HG03432 (cell line): ENCODE results near the gene PHKG2.
"Not testable (repeated sequence)": the region's sequence is repeated elsewhere in the genome, so short reads cannot be mapped to it uniquely, and the experiment has no call there.

Experiments used
- ATAC-seq: cut with Tn5 transposase; IDR thresholded peaks from one replicate; pipeline ENCODE4 v1.9.1; 2021; ENCODE audit warnings: mild to moderate bottlenecking, moderate library complexity; ENCODE audit not compliant: unreplicated experiment

Gene PHKG2

DNA sequence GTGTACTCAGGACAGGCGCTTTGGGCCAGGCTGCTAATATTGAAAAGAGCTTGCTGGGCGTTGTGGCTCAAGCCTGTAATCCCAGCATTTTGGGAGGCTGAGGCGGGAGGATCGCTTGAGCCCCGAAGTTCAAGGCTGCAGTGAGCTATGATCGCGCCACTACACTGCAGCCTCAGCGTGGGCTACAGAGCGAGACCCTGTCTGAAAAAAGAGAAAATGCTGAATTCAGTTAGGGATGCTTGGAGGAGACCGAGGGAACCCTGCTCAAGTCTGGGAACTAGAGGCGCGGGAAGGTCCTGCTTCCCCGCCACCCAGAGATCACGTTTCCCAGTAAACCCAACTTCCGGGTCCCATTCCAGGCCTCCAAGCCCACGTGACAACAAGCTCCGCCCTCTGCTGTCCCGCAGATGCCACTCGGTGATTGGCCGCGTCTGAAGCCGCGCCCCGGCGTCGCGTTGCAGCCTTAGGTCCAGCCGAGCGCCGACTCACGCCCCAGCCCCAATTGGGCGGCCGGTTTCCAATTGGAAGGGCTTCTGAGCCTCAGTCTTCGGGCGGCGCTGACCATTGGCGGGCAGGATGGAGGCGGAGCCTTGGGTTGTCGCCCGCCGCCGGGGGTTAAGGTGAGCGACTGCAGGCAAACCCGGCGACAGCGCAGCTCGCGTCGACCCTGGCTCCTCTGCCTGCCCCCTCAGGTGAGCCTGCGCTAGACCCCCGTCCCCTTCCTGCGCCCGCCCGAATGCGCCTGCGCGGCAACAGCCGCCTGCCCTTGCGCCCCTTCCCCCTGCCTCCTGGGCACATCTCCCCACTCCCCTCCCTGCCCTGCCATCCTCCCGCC, at the start of gene PHKG2:
Gene PHKG2, plus strand, starts transcription at position 627 of the 835 bp plus-strand sequence. CDS start 396 bp downstream, outside the sequence.
- ATAC-seq = peak; percentile 98

DNA sequence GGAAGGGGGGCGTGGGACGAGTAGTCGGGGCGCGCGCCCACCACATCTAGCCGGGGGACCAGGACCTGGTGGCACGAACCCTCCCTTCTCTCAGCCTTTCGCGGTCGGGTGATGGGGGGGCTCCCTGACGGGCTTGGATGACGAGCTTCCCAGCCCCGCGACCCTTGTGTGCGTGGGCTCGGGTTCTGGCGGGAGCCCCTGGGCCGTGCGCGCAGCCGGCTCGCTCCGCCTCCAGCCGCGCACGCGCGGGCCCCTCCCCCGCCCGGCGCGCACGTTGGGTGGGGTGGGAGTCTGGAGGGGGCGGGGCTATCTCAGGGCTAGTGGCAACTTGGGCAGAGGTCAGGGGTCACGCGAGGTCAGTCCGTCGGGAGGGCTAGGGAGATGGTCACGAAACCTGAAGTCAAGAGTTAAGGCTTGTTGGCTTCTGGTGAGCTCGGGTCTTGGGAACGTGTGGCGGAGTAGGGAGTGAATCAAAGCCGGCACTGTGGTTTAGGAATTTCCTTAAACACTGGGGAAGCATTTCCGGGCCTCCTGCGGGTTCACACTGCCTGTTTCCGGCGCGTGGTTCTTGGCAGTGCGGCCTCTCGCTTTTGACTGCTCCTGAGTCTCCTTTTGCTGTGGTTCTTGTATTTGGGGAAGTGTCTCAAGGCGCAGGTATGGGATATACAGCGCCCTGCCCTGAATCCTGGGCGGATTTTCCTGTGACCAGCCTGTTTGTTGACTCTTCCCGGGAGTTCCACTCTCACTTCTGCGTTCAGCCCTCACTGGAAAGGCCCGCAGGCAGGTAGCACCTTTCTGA, 49.2 kb upstream of the PHKG2 start, which contains the start of gene SRCAP:
Gene SRCAP, plus strand, starts transcription at position 356 of the 799 bp plus-strand sequence. CDS start 1,654 bp downstream, outside the sequence.
- ATAC-seq = peak; percentile 35

DNA sequence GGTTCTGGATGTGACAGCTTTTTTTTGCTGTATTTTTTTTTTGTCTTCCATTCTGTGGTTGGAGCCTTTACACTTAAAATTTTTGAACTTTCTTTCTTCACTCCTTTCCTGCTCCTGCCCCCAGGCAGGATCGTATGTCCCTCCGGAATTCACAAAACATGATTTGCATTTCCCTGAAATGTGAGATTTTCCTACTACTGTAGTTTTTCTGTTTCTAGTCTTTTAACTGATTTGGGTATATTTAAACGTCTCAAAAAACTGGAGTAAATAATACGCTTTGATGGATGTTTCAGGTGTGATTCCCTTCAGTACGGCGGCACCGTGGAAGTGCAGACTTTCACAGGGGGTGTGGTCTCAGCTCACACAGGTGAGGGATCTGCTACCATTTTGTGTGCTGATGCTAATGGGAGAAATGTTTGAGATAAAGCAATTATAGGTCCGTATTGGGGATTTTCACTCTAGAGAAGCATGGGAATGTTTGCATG, 48.6 kb upstream of the PHKG2 start:
- no peak for ATAC-seq

DNA sequence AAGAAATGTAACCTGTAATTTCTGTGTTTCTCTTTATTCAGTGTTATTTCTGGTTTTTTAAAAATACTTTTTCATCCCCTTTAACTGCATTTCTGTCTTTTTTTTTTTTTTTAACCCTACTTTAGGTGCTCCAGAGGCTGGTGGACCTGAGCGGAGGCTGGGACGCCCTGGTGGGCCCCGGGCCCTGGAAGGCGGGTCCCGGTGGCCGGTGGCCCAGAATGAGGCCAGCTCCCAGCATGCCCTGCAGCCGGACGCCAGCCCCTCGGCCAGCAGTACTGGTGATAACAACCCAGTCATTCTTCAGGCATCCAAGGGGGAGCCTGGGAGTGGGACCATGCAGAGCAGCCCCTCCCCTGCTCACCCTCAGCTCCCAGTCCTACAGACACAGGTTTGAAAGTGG, 47.7 kb upstream of the PHKG2 start:
- no peak for ATAC-seq

- no peak for ATAC-seq
Observed at GRCh38 chr16:30700971-30701370, 47.3 kb upstream of the PHKG2 start.

- ATAC-seq = not testable (repeated sequence)
Observed at GRCh38 chr16:30703071-30703470, 45.2 kb upstream of the PHKG2 start.

GRCh38 chr16:30703971-30704370, 44.3 kb upstream of the PHKG2 start:
- no peak for ATAC-seq

GRCh38 chr16:30706046-30706445, 42.2 kb upstream of the PHKG2 start:
- no peak for ATAC-seq

- ATAC-seq = no peak
Observed at GRCh38 chr16:30710971-30711370, 37.3 kb upstream of the PHKG2 start.

DNA sequence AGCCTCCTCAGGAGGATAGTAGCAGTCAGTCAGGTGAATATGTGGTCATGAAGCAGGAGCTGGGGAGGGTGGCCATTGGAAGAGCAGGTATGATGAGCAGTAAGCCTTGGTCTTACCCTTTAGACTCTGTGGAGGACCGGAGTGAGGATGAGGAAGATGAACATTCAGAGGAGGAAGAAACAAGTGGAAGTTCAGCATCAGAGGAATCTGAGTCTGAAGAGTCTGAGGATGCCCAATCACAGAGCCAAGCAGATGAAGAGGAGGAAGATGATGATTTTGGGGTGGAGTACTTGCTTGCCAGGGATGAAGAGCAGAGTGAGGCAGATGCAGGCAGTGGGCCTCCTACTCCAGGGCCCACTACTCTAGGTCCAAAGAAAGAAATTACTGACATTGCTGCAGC, 36.5 kb upstream of the PHKG2 start:
- no peak for ATAC-seq

GRCh38 chr16:30715750-30716445, 32.3 kb upstream of the PHKG2 start:
- ATAC-seq = no peak

- no peak for ATAC-seq
Observed at GRCh38 chr16:30720086-30720485, 28.1 kb upstream of the PHKG2 start.

DNA sequence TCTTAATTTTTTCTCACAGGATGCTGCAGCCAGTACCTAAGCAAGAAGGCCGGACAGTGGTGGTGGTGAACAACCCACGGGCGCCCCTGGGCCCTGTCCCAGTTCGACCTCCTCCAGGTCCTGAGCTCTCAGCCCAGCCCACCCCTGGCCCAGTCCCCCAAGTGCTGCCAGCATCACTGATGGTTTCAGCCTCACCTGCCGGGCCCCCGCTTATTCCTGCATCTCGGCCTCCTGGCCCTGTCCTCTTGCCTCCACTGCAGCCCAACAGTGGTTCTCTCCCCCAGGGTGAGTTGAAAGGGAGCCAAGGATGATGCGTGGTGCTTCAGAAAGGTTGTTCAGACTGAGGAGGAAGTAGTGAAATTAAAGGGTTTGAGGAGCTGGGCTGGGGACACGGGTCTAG, 27.5 kb upstream of the PHKG2 start:
- no peak for ATAC-seq

GRCh38 chr16:30721167-30721566, 27.1 kb upstream of the PHKG2 start:
- ATAC-seq = no peak

GRCh38 chr16:30721606-30722005, 26.6 kb upstream of the PHKG2 start:
- ATAC-seq = no peak

- no peak for ATAC-seq
Observed at GRCh38 chr16:30722443-30722842, 25.8 kb upstream of the PHKG2 start.

DNA sequence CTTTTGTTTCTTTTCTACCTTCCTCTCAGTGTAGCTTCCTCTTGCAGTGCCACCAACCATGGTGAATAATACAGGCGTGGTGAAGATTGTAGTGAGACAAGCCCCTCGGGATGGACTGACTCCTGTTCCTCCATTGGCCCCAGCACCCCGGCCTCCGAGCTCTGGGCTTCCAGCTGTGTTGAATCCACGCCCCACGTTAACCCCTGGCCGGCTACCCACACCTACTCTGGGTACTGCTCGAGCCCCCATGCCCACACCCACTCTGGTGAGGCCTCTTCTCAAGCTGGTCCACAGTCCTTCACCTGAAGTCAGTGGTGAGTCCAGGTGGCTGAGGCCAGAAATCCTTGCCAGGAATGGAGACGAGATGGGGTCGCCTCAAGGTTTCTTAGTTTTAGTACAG, 25.3 kb upstream of the PHKG2 start:
- no peak for ATAC-seq

GRCh38 chr16:30723725-30724355, 24.4 kb upstream of the PHKG2 start:
- no peak for ATAC-seq

DNA sequence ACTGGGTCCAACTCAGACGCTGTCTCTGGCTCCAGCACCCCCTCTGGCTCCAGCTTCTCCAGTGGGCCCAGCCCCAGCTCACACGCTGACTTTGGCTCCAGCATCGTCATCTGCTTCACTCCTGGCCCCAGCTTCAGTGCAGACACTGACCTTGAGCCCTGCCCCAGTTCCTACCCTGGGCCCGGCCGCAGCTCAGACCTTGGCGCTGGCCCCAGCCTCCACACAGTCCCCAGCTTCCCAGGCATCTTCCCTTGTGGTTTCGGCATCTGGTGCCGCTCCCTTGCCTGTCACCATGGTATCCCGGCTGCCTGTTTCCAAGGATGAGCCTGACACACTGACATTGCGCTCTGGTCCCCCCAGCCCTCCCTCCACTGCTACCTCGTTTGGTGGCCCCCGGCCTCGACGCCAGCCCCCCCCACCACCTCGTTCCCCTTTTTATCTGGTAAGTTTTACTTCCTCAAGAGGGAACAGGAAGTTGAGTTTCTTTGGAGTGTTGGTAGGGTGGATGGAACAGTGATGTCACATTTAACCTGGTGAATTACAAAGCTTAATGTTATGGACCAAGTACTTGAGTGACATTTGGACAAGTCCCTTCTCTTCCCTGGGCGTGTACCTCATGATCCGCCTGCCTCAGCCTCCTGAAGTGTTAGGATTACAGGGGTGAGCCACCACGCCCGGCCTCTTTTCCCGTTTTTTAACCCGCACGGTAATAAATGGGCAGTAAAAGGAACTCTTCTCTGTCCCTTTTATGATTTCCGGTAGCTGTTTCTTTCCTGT, 23.4 kb upstream of the PHKG2 start:
- ATAC-seq = no peak

GRCh38 chr16:30725418-30725792, 22.8 kb upstream of the PHKG2 start:
- ATAC-seq = no peak
